Hepatocyte (in vitro differentiated cells): ENCODE measurements around the gene TIMM29. TPM values are rescaled to one million over a fixed set of nuclear protein-coding genes. Genes with fewer than 3 reads are reported as not detected.

Source experiments
- DNase-seq: peaks from one replicate; pipeline ENCODE4 v3.0.0-alpha.2; 2016; ENCODE audit warnings: low spot score
- H2AFZ ChIP-seq: fragments of 200-600 bp; sonication (generic); 2 replicates; pipeline ENCODE4 v1.6.0; 2016; ENCODE audit warnings: antibody characterized with exemption, mild to moderate bottlenecking
- H3K27ac ChIP-seq: fragments of 200-600 bp; sonication (generic); 2 replicates; pipeline ENCODE4 v1.5.1; 2016; ENCODE audit warnings: mild to moderate bottlenecking
- H3K27me3 ChIP-seq: fragments of 200-600 bp; sonication (generic); 2 replicates; pipeline ENCODE4 v1.6.1; 2016
- H3K36me3 ChIP-seq: fragments of 200-600 bp; sonication (generic); replicated peaks from 2 replicates; pipeline ENCODE4 v1.5.1; 2016; ENCODE audit warnings: low read depth; ENCODE audit not compliant: insufficient read depth
- H3K4me1 ChIP-seq: fragments of 200-600 bp; sonication (generic); 2 replicates; pipeline ENCODE4 v1.5.1; 2016; ENCODE audit warnings: mild to moderate bottlenecking, moderate library complexity; ENCODE audit not compliant: insufficient read depth
- H3K4me2 ChIP-seq: fragments of 200-600 bp; sonication (generic); 2 replicates; pipeline ENCODE4 v1.6.0; 2016
- H3K4me3 ChIP-seq: fragments of 200-600 bp; sonication (generic); 2 replicates; pipeline ENCODE4 v1.5.1; 2016; ENCODE audit warnings: mild to moderate bottlenecking
- H3K79me2 ChIP-seq: fragments of 200-600 bp; sonication (generic); 2 replicates; pipeline ENCODE4 v1.6.0; 2017; ENCODE audit warnings: mild to moderate bottlenecking
- H3K9me2 ChIP-seq: fragments of 200-600 bp; sonication (generic); replicated peaks from 2 replicates; pipeline ENCODE4 v1.6.0; 2017; ENCODE audit warnings: mild to moderate bottlenecking; ENCODE audit not compliant: insufficient read depth
- H3K9me3 ChIP-seq: fragments of 200-600 bp; sonication (generic); 2 replicates; pipeline ENCODE4 v1.5.1; 2016; ENCODE audit warnings: low read depth, mild to moderate bottlenecking
- H4K20me1 ChIP-seq: fragments of 200-600 bp; sonication (generic); 2 replicates; pipeline ENCODE4 v1.6.0; 2016; ENCODE audit warnings: mild to moderate bottlenecking; ENCODE audit not compliant: insufficient read depth, poor library complexity, severe bottlenecking
- CTCF ChIP-seq: fragments of 200-600 bp; sonication (generic); IDR thresholded peaks from 2 replicates; pipeline ENCODE4 v1.5.1; 2016; ENCODE audit warnings: antibody characterized with exemption, mild to moderate bottlenecking; ENCODE audit not compliant: poor library complexity
- EZH2 ChIP-seq: fragments of 200-600 bp; sonication (generic); IDR thresholded peaks from 2 replicates; pipeline ENCODE4 v1.6.1; 2016; ENCODE audit warnings: antibody characterized with exemption, mild to moderate bottlenecking, borderline replicate concordance
- EZH2phosphoT487 ChIP-seq: fragments of 200-600 bp; sonication (generic); IDR thresholded peaks from one replicate; pipeline ENCODE4 v1.6.1; 2018; ENCODE audit warnings: antibody characterized with exemption, mild to moderate bottlenecking, low read depth, moderate library complexity; ENCODE audit not compliant: unreplicated experiment, severe bottlenecking
- WGBS: methylation state at CpG from one replicate; pipeline ENCODE4 v1.1.6; 2016; ENCODE audit warnings: low lambda C conversion rate; ENCODE audit errors: missing lambda C conversion rate; 5-methylcytosine and 5-hydroxymethylcytosine counted together
- polyA plus RNA-seq: library from polyadenylated mRNA; unstranded; fragments of >200 nt; fragmentation: Nextera tagmentation; extraction: Ambion mirVana; gene quantifications from 2 replicates; pipeline ENCODE4 v1.2.1, GENCODE V29; 2016
- total RNA-seq: library from RNA; depleted of rRNA; stranded (reverse); fragments of >200 nt; gene quantifications from 2 replicates; pipeline ENCODE4 v1.2.3, GENCODE V29; 2014

TIMM29 gene
- total and polyA plus RNA-seq, 2 experiments from 2014 or later: 23.0 to 36.2 TPM

GRCh38 chr19:10916602-10917001, 12.0 kb upstream of the TIMM29 start:
- Histone ChIP-seq H3K36me3 (no peaks in the 10 kb centered on the region), H4K20me1 (no peaks in the 10 kb centered on the region), H2AFZ (no peak overlapping the region), H3K9me2 (no peaks in the 10 kb centered on the region), H3K79me2 (no peaks in the 10 kb centered on the region), H3K9me3 (no peaks in the 10 kb centered on the region), H3K4me3 (no peak overlapping the region), H3K27me3 (no peaks in the 10 kb centered on the region), H3K4me2 (no peak overlapping the region), H3K27ac (no peak overlapping the region), H3K4me1 (no peaks in the 10 kb centered on the region)
- no peak for DNase-seq
- TF ChIP-seq EZH2phosphoT487 (no peak), CTCF (no peak), EZH2 (no peak)
- 99% methylated on average over 6 of the region's 6 CpGs for WGBS

GRCh38 chr19:10918359-10918758, 10.3 kb upstream of the TIMM29 start:
- Histone ChIP-seq H3K9me3 (no peaks in the 10 kb centered on the region), H3K36me3 (no peaks in the 10 kb centered on the region), H3K27me3 (no peaks in the 10 kb centered on the region), H3K4me1 (no peaks in the 10 kb centered on the region), H3K4me2 (no peak overlapping the region), H3K27ac (no peak overlapping the region), H2AFZ (no peak overlapping the region), H3K79me2 (no peaks in the 10 kb centered on the region), H3K9me2 (no peaks in the 10 kb centered on the region), H4K20me1 (no peaks in the 10 kb centered on the region), H3K4me3 (no peak overlapping the region)
- DNase-seq: no peak
- 95% methylated on average over 11 of the region's 11 CpGs for WGBS
- TF ChIP-seq EZH2phosphoT487 (no peak), EZH2 (no peak), CTCF (no peak)

GRCh38 chr19:10919352-10920287, 9.0 kb upstream of the TIMM29 start:
- no peak for TF ChIP-seq EZH2
- no peak for TF ChIP-seq CTCF
- no peak for TF ChIP-seq EZH2phosphoT487
- Histone ChIP-seq H3K27me3 (no peaks in the 10 kb centered on the region), H3K36me3 (no peaks in the 10 kb centered on the region), H3K79me2 (no peaks in the 10 kb centered on the region), H4K20me1 (no peaks in the 10 kb centered on the region), H3K27ac (no peak overlapping the region), H3K9me3 (no peaks in the 10 kb centered on the region), H3K9me2 (no peaks in the 10 kb centered on the region), H2AFZ (no peak overlapping the region), H3K4me3 (no peak overlapping the region), H3K4me2 (no peak overlapping the region), H3K4me1 (no peaks in the 10 kb centered on the region)
- WGBS: 94% methylated on average over 26 of the region's 26 CpGs
- no peak for DNase-seq
